GM21526 (cell line): Measurements from ENCODE around the gene KDM2A.

Source experiments
- ATAC-seq: cut with Tn5 transposase; IDR thresholded peaks from one replicate; pipeline ENCODE4 v1.9.1; 2021; ENCODE audit warnings: moderate library complexity; ENCODE audit not compliant: unreplicated experiment, low FRiP score

Gene KDM2A

DNA sequence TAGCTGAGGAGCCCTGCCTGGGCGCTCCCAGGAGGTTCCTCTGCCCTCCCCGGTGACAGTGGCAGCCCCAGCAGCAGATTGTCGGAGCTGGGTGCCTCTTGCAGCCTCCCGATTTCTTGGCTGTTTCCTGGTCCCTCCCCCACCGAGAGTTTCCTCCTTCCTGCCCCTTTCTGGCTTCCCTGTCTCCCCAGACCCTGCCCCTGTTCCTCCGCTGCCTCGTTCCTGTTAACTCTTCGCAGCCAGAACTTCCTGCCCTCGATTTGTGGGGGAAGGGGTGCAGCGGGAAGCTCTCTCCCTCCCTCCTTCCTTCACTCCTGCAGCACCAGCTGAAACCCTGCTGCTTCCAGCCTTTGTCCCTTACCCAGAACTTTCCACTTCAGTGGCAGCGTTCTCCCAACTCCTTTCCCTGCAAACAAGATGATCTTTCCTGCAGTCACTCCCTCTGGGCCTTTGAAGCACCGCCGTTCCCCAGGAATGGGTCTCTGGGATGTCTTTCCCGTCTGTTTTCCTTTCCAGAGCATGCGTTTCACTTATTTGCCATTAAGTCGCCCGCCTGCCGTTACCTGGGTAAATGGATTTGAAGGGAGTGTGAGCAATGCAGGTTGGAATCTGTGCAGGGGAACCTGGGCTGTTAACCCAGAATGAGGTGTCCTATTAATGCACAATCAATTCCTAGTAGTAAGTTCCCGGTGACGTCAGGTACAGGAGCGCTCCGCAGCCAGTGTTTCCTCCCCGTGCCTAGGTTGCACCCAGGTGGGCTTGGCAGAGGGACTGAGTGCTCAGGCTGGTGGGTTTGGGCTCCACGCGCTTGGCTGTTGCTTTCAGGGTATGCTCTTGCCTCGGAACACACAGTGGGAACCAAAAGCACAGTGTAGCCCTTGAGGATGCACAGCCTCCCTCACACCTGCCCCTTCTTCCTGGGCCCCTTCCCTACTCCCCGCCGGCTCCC is 151.5 kb downstream of the KDM2A start:
- no peak for ATAC-seq

DNA sequence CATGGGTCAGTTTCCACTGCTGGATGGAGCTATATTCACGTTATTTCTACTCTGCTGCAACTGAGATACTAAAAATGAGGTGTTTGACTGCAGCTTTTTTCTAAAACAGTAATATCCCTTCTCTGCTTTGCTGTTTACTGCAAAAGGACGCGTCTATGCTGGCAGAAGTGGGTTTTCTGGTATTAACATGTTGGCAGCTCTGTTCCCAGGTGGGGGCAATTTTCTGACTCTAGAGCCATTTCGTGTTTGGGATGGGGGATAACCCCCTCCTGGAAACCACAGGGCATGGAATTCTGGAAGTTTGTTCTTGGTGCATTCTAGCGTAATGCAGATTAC is 152.1 kb downstream of the KDM2A start:
- ATAC-seq = no peak

DNA sequence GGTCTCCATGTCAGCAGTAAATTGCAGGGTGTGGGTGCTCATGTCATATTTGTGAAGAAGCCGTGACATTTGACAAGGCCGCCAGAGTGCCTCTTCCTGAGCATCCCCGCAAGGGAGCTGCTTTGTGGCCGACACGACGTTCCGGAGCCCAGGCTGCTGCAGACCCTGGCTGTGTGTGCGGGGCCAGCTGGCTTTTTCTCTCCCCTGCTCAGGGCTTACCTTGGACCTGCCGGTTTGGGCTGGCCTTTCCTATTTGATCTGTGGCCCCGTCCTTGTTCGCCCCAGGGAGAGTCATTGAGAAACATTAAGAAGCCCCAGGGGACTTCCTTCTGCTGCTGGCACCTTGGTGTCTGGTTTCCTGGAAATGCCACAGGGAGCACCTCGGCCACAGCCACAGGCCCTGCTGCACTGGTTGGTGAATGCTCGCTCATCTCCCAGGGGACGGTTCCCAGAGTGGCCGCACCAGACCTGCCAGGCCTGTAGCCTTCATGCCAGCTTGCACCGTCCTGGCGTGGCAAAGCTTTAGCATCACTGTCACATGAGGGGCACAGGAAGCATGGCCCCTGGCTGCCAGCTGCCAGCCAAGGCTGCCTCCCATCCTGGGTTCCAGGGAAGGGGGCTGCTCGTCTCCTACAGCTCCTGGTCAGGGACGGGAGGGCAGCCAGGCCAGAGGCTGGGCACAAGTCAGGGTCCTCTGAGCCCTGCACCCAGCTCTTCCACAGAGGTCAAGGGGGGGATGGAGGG is 152.7 kb downstream of the KDM2A start:
- no peak for ATAC-seq

DNA sequence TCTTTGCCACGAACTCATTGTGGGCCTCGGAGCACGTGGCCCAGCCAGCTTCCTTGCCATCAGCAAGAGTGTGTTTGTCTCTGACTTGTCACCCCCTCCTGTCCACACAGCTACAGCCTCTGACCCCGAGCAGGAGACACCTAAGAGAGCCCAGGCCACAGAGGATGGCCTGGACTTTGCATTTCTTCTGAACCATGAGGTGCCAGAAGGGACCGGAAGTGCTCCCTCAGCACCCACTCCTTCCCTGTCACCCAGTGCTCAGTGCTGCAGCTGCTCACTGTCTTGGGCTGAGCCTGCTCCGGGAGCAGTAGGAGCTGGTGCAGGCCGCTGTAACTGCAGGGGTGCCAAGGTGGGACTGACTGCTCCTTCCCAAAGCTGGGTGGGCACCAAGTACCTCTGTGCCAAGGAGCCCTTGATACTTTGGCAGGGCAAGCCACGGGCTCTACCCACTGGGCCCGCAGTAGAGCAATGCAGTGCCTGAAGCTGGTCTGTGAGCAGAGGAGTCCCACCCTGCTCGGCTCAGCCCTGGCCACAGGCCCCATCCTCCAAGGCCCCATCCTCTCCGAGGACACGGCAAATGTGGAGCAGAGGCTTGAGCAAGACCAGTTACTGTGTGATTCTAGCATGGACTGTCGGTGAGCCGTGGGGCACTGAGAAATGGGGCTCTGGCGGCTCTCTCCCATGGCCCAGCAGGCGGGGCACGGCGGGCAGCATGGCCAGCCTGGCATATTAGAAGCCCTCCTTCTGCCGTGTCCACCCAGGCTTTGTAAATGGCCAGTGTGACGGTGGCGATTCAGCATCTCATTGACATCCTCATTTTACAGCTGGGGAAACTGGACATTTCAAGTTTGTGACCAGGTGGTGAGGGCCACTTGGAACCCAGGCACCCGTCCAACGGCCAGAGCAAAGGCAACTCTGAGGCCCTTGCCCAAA is 153.5 kb downstream of the KDM2A start:
- no peak for ATAC-seq

DNA sequence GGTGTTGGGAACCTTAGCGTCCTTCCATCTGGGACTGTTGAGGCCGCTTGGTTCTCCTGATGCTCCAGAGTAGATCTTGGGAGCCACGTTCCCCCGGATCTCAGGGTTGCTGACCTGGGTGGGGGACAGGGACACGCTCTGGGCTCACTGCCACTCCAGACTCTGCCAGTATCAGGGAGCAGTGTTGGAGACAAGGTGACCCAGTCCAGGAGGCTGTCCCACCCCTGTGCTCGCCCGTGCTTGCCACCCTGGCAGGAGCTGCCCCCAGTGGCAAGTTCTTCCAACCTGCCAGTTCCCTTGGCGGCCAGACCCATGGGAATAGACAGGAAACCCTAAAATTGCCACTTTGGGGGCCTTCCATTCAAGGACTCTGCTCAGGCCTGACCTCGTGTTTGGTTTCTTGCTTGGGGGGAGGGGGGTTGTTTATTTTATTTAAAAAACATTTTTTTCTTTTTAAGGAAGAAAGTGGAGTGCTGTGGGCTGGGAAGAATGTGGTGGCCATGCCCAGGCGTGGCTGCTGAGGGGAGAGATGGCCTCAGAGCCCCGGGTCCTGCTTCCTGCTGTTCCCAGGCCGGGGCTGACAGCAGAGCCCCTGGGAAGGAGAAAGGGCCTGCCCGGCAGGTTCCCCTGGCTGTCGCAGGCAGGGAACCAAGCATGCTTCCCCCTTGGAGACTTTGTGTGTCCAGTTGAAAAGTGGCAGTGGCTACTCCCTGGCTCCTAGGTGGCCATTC is 154.4 kb downstream of the KDM2A start:
- no peak for ATAC-seq

DNA sequence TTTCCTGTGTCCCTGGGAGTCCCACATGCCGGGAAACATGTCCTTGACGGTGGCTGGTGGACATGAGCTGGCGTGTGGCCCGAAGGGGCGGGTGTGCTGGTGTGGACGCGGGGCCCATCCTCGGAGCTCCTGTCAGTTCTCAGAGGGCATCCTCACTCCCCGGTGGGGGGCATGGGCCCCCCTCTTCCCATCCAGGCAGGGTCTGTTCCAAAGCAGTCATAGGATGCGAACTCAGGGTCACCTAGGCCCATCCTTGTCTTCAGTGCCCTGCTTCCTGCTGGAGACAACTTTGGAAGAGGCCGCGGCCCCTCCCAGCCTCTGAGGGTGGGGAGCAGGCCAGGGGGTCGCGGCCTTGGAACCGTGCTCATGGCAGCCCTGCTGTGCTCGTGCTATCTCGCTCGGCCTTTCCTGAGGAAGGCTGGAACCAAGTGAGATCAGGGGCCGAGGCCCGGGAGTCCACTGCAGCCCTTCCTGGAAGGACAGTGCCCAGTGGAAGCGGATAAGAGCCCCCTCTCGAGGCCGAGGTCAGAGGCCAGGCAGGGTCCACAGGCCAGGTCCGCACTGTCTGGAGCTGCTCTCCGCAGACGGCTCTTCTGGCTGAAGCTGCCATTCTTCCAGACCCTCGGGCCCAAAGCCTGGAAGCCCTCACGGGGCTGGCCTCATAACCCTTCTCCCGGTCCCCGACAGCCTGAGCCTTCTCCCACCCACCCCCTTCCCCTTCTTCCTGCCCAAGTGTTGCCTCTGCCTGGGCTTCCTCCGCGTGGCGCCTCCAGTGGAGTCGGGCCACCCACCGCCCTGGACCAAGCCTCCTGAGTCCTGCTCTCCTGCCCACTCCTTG is 155.9 kb downstream of the KDM2A start:
- ATAC-seq = no peak

DNA sequence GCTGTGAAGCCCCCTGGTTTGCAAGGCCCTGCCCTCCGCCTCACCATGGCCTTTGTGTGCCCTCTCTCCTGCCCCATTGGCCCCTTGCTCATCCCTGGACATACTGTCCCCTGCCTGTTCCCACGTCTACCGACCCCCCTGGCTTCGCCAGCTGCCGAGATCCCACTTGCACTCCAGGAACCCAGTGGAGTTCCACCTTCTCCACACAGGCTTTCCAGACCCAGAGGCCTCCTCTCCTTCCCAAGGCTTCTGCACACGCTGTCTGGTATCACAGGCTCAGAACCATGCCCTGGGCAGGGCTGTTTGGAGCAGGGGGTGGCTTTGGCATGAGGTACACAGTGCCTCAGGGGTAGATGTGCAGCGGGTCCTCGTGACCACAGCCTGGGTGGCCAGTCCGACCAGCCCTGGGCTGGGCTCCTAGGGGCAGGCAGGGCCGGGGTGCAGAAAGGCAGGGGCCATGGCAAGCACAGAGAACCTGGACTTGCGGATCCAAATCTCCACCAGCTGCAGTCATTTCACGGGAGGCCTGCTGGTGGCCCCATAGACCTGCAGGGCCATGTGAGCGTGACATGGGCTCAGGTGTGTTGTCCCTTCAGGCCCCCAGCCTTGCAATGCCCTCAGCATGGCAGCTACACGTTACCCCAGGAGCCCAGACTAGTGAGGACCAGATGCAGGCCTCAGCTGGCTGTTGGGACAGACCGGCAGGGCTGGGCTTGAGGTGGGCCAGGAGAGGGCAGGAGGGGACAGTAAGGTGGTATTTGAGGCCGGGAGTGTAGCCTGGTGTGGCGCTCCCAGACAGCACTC is 156.7 kb downstream of the KDM2A start:
- ATAC-seq = no peak

DNA sequence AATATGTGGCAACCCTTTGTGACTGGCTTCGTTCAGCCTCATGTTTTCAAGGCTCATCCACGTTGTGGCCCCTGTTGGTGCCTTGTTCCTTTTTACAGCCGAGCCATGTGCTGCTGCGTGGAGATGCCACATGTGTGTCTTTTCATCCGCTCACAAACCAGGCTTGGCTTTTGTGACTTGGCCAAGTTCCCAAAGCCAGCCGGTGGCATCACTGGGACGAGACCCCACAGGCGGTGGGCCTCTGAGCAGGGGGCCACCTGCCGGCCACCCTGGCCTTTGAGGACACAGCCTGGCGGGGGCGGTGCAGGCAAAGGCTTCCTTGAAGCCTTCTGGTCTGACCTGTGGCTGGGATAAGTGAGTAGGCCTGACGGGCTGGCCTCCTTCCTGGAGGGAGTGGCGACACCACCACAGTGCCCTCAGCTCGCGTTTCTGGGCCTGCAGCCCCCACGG is 157.7 kb downstream of the KDM2A start:
- peak; percentile 8 for ATAC-seq

DNA sequence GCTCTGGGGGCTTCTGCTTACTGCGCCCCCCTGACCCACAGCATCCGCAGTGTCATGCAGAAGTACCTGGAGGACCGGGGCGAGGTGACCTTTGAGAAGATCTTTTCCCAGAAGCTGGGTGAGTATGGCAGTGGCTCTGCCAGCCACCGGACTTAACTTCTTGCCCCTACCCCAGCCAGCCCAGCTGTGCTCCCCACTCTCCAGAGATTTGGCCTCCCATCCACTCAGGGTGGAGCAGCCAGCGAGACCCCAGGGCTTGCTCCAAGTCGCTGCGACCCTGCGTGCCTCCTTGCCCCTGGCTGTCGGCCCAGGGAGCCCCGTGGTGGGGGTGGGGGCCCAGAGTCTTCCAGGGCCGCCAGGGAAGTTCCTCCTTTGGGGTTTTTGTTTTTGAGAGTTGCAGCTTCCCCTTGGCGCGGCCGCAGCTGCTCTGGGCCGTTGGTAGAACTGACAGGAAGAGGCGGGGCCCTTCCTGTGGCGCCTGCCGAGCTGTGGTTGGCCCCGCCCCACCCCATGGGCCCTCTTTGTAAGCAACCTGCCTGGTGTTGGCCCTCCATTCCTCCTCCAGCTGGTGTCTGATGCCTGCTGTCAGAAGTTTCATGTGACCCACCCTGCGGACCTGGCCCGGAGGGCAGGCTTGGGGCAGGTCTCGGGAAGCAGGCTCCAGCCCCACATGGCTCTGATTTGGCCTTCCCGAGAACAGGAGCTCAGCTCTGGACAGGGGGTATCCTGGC is 158.3 kb downstream of the KDM2A start:
- peak; percentile 48 for ATAC-seq

DNA sequence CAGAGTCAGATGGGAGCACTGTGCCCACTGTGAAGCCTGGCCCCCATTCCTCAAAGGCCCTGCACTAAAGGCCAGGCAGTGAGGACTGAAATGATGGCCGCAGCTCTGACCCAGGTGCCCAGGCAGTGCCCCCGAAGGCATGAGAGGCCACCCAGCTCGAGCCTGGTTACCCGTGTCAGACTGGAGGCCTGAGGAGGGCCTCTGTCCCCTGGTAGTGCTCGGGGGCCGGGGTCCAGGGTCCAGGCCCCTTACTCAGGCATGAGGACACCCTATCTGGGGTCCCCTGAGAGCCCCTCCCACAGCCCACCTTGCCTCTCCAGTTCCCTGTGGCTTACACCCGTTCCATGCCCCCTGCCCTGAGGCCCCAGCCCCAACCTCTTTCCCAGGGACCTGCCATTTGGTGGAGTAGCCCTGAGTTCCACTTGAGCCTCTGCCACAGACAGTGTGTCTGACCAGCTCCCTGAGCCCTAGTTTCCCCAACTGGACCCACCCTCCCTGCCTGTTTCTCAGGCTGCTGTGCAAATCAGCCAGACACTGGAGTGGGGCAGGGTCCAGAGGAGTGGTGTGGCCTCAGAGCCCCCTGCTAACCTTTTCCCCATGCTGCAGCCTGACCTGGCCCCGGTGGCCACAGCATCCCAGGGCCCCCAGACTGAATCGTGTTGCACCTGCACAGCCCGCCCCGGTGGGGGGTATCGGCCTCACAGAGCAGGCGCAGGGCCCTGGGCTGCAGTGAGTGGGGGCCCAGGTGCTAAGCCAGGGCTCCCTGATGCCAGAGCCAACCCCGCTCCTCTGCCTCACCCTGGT is 159.3 kb downstream of the KDM2A start:
- no peak for ATAC-seq

DNA sequence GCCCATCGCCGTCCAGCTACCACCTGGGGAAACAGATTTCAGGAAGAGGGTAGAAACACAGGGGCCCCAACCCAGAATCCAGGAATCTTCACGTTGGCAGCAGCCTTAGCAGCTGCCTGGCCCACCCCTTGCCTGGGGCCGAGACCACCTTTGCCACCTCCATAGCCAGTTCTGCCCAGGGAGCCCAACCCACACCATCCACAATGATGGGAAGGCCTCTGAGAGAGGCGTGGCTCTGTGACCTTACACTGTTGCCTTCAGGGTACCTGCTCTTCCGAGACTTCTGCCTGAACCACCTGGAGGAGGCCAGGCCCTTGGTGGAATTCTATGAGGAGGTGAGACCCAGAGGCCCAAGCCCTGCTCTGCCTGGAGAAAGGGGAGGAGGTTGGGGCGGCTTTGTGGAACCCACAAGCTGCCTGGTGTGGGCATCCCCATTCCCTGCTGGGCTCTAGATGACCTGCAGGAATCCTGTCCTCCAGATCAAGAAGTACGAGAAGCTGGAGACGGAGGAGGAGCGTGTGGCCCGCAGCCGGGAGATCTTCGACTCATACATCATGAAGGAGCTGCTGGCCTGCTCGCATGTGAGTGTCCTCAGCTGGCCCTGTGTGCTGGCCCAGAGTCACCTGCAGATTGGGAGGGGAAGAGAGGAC is 160.0 kb downstream of the KDM2A start:
- no peak for ATAC-seq

DNA sequence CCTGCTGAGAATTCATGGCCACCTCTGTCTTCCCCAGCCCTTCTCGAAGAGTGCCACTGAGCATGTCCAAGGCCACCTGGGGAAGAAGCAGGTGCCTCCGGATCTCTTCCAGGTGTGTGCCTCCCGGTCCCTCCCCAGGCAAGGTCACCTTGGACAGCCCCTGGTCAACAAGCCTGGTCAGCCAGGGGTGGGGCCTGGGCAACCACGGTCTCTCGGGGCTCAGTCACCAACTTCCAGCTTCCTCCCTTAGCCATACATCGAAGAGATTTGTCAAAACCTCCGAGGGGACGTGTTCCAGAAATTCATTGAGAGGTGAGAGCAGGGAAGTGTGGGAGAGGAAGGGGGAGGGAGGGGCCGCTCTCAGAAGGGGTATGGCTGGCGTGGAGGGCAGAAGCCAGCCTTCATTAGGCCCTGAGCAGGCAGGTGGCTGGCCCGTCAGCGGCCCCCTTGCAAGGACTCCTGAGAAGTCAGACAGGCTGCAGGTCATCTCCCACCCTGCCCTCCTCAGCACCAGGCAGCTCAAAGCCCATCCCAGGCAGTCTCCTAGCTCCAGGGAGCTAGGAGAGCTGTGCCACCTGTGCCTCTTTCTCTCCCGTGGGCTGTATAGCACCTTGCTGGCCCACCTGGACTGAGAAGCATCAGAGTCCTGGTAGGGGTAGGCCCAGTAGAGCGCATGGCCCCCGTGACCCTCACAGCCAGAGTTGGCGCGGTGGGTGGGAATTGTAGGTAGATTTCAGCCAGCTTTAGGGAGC is 160.7 kb downstream of the KDM2A start:
- no peak for ATAC-seq

DNA sequence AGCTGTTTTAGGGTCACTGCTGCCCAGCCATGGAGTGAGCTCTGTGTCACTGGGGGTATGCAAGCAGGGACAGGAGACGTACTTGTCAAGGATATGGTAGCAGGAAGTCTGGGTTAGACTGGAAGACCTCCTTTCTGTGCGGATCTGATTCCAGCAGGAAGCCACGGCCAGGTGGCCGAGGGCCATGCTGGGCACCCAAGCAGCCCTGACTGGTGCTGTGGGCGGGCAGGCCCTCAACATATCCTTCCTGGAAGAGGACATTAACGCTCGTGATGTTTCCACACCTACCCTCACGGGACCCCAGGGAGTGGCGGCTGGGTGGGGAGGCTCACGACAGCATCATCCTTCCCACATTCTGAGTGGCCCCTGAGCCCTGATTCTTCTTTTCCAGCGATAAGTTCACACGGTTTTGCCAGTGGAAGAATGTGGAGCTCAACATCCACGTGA is 161.3 kb downstream of the KDM2A start:
- no peak for ATAC-seq

DNA sequence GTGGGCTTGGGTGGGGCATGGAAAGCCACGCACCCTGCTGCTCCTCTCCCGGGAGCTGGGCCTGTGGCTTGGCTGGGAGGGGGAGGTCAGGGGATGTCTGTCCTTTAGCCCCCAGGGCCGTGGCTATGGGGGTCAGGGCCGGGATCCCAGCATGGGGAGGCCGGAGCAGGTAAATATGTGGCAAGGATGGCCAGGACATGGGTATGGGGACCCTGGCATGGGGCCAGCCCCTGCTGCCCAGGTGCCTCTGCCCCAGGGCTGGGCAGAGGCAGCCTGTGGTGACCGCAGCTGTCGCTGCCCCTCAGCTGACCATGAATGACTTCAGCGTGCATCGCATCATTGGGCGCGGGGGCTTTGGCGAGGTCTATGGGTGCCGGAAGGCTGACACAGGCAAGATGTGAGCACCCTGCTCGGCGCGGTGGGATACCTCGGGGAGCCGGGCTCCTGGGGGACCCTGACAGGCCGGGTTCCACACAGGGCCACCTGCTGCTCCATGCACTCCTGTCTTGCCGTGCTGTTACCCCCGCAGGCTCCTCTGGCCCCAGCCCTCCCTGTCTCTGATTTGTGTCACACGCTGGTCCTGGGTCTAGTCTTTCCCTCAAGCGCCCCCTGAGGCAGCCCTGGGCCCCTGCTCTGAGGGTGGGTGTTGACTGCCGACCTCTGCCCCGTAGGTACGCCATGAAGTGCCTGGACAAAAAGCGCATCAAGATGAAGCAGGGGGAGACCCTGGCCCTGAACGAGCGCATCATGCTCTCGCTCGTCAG is 161.9 kb downstream of the KDM2A start:
- ATAC-seq = no peak
